ENCODE data around the gene ASCL3.
"Not testable (repeated sequence)": the region's sequence is repeated elsewhere in the genome, so short reads cannot be mapped to it uniquely, and the experiment has no call there.

Gene ASCL3

DNA sequence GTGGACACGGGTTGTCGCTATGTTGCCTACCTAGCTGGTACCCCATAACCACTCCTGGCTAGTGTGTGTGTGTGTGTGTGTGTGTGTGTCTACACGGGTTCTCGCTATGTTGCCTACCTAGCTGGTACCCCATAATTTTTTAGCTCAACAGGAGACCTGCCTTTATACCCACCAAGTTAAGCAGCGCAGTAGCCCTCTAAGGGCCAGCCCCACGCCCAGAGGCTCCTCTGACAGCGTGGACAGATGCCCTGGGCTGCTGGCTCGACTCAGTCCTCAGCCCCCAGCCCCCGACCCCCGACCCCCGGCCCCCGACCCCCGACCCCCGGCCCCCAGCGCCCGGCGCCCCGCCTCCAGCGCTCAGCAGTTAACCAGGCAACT lies 32.2 kb downstream of the ASCL3 start:
- no peak for DNase-seq (ENCODE audit: low spot score)

DNA sequence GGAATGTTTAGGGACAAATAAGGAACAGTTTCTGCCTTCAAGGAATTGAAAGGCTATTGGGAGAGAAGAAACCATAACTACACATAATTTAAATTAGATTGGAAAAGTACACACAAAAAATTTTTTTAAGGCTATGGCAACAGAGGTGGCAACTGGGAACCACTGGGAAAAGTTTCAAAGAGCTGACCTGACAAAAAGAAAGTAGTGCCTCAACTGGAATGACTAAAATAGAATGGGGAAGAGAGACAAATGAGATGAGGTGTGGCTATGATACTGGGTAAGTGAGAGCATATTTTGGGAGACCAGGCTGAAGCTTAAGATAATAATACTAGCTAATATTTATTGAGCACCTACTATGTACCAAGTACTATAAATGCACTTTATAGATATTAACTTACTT lies 34.7 kb downstream of the ASCL3 start:
- no peak for DNase-seq (ENCODE audit: low spot score)

DNA sequence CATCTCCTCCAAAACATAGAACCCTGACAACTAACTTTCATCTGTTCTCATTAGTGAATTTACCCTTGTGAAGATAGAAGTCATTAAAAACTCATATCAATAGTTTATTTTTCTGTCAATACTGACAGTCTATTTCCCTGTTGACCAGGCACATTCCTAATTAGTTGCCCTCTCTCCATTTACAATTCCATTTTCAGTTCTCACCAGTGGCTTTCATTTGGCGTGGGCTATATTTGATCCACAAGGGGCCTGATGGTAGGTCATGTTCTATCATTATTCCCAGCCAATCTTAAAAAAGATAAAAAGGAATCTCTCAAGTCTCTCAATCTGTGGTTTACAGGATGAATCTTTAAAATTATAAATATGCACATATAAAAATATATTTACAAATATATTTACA lies 35.7 kb downstream of the ASCL3 start:
- no peak for DNase-seq (ENCODE audit: low spot score)

DNA sequence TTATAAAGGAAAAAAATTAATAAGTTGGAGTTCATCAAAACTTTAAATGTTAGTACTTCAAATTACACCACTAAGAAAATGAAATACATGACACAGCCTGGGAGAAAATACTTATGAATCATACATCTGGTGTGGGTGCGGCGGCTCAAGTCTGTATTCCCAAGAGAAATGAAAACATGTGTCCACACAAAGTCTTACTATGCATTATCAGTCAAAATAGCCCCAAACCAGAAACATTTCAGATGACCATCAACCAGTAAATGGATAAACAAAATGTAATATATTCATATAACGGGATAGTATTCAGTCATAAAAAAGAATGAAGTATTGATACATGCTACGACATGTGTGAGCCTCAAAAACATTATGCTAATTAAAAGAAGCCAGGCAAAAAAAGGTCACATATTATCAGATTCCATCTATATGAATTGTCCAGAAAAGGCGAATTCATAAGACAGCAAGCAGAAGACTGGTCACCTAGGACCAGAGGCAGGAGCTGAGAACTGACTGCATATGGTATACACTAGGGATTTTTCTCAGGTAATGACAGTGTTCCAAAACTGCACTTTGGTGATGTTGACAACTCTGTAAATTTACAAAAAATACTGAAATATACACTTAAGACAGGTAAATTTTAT lies 37.2 kb downstream of the ASCL3 start:
- no peak for DNase-seq (ENCODE audit: low spot score)

DNA sequence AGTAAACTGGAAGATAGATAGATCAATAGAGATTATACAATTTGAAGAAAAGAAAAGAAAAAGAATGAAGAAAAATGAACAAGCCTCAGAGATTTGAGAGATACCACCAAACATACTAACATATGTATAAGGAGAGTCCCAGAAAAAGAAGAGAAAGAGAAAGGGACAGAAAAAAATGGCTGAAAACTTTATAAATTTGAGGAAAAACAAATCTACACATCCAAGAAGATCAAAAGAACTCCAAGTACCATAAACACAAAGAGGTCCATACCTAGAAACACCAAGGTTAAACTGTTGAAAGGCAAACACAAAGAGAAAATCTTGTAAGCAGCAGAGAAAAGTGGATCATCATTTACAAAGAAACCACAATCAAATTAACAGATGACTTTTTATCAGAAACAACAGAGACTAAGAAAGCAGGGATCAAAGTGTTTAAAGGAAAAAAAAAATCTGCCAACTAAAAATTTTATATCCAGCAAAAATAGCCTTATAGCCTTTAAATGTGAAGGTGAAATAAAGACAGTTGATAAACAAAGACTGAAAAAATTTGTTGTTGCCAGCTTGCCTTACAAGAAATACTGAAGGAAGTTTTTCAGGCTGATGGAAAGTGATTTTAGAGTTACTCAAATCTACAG lies 43.6 kb downstream of the ASCL3 start:
- no peak for DNase-seq (ENCODE audit: low spot score)

DNA sequence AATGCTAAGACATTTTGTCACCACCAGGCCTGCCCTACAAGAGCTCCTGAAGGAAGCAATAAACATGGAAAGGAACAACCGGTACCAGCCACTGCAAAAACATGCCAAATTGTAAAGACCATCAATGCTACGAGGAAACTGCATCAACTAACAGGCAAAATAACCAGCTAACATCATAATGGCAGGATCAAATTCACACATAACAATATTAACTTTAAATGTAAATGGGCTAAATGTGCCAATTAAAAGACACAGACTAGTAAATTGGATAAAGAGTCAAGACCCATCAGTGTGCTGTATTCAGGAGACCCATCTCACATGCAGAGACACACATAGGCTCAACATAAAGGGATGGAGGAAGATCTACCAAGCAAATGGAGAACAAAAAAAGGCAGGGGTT lies 51.6 kb downstream of the ASCL3 start:
- not testable (repeated sequence) for DNase-seq (ENCODE audit: low spot score)
